ENCODE data around the gene PARD3. TPM values are rescaled to one million over a fixed set of nuclear protein-coding genes. Genes with fewer than 3 reads are reported as not detected.

PARD3 gene
- total RNA-seq, 1 donor, result 4.8 TPM

- no peaks in the 10 kb centered on the region for H3K27me3 ChIP-seq (ENCODE audit: insufficient read depth, low read length)
- H3K4me3 ChIP-seq (ENCODE audit: low read length), result no peak overlapping the region
- no peaks in the 10 kb centered on the region for H3K9me3 ChIP-seq (ENCODE audit: low read depth, low read length)
- H3K4me1 ChIP-seq (ENCODE audit: insufficient read depth, low read length), result no peaks in the 10 kb centered on the region
These were observed 515.9 kb downstream of the PARD3 start for GRCh38 chr10:34299105-34299611.

GRCh38 chr10:34298346-34298818, 516.7 kb downstream of the PARD3 start:
- H3K4me3 ChIP-seq (ENCODE audit: low read length), result no peak overlapping the region
- H3K9me3 ChIP-seq (ENCODE audit: low read depth, low read length), result no peaks in the 10 kb centered on the region
- no peaks in the 10 kb centered on the region for H3K4me1 ChIP-seq (ENCODE audit: insufficient read depth, low read length)
- H3K27me3 ChIP-seq (ENCODE audit: insufficient read depth, low read length), result no peaks in the 10 kb centered on the region

- Histone ChIP-seq H3K4me3 (ENCODE audit: low read length) (no peak overlapping the region), H3K27me3 (ENCODE audit: insufficient read depth, low read length) (no peaks in the 10 kb centered on the region), H3K9me3 (ENCODE audit: low read depth, low read length) (no peaks in the 10 kb centered on the region), H3K4me1 (ENCODE audit: insufficient read depth, low read length) (no peaks in the 10 kb centered on the region)
These were observed 517.4 kb downstream of the PARD3 start for GRCh38 chr10:34297541-34298345.

GRCh38 chr10:34295142-34295548, 520.0 kb downstream of the PARD3 start:
- Histone ChIP-seq H3K4me3 (ENCODE audit: low read length) (no peak overlapping the region), H3K9me3 (ENCODE audit: low read depth, low read length) (no peaks in the 10 kb centered on the region), H3K4me1 (ENCODE audit: insufficient read depth, low read length) (no peaks in the 10 kb centered on the region), H3K27me3 (ENCODE audit: insufficient read depth, low read length) (no peaks in the 10 kb centered on the region)

- H3K4me1 ChIP-seq (ENCODE audit: insufficient read depth, low read length), result no peaks in the 10 kb centered on the region
- H3K4me3 ChIP-seq (ENCODE audit: low read length), result no peak overlapping the region
- H3K9me3 ChIP-seq (ENCODE audit: low read depth, low read length), result no peaks in the 10 kb centered on the region
- H3K27me3 ChIP-seq (ENCODE audit: insufficient read depth, low read length), result no peaks in the 10 kb centered on the region
These were observed 521.0 kb downstream of the PARD3 start for GRCh38 chr10:34294137-34294536.

- no peak overlapping the region for H3K4me3 ChIP-seq (ENCODE audit: low read length)
- no peaks in the 10 kb centered on the region for H3K4me1 ChIP-seq (ENCODE audit: insufficient read depth, low read length)
- no peaks in the 10 kb centered on the region for H3K27me3 ChIP-seq (ENCODE audit: insufficient read depth, low read length)
- H3K9me3 ChIP-seq (ENCODE audit: low read depth, low read length), result no peaks in the 10 kb centered on the region
These were observed 522.4 kb downstream of the PARD3 start for GRCh38 chr10:34292675-34293074.

- H3K9me3 ChIP-seq (ENCODE audit: low read depth, low read length), result no peaks in the 10 kb centered on the region
- no peaks in the 10 kb centered on the region for H3K27me3 ChIP-seq (ENCODE audit: insufficient read depth, low read length)
- no peak overlapping the region for H3K4me3 ChIP-seq (ENCODE audit: low read length)
- no peaks in the 10 kb centered on the region for H3K4me1 ChIP-seq (ENCODE audit: insufficient read depth, low read length)
These were observed 522.9 kb downstream of the PARD3 start for GRCh38 chr10:34292194-34292565.

- no peaks in the 10 kb centered on the region for H3K4me1 ChIP-seq (ENCODE audit: insufficient read depth, low read length)
- no peaks in the 10 kb centered on the region for H3K9me3 ChIP-seq (ENCODE audit: low read depth, low read length)
- no peak overlapping the region for H3K4me3 ChIP-seq (ENCODE audit: low read length)
- no peaks in the 10 kb centered on the region for H3K27me3 ChIP-seq (ENCODE audit: insufficient read depth, low read length)
These were observed 523.5 kb downstream of the PARD3 start for GRCh38 chr10:34291466-34292193.

GRCh38 chr10:34290412-34291081, 524.5 kb downstream of the PARD3 start:
- H3K27me3 ChIP-seq (ENCODE audit: insufficient read depth, low read length), result no peaks in the 10 kb centered on the region
- H3K9me3 ChIP-seq (ENCODE audit: low read depth, low read length), result no peaks in the 10 kb centered on the region
- H3K4me1 ChIP-seq (ENCODE audit: insufficient read depth, low read length), result no peaks in the 10 kb centered on the region
- H3K4me3 ChIP-seq (ENCODE audit: low read length), result no peak overlapping the region

- no peaks in the 10 kb centered on the region for H3K4me1 ChIP-seq (ENCODE audit: insufficient read depth, low read length)
- H3K4me3 ChIP-seq (ENCODE audit: low read length), result no peak overlapping the region
- H3K27me3 ChIP-seq (ENCODE audit: insufficient read depth, low read length), result no peaks in the 10 kb centered on the region
- H3K9me3 ChIP-seq (ENCODE audit: low read depth, low read length), result no peaks in the 10 kb centered on the region
These were observed 526.5 kb downstream of the PARD3 start for GRCh38 chr10:34288634-34289033.

- Histone ChIP-seq H3K4me1 (ENCODE audit: insufficient read depth, low read length) (no peaks in the 10 kb centered on the region), H3K9me3 (ENCODE audit: low read depth, low read length) (no peaks in the 10 kb centered on the region), H3K4me3 (ENCODE audit: low read length) (no peak overlapping the region), H3K27me3 (ENCODE audit: insufficient read depth, low read length) (no peaks in the 10 kb centered on the region)
These were observed 528.9 kb downstream of the PARD3 start for GRCh38 chr10:34286136-34286739.

GRCh38 chr10:34281661-34282582, 533.2 kb downstream of the PARD3 start:
- Histone ChIP-seq H3K27me3 (ENCODE audit: insufficient read depth, low read length) (no peaks in the 10 kb centered on the region), H3K4me3 (ENCODE audit: low read length) (no peak overlapping the region), H3K9me3 (ENCODE audit: low read depth, low read length) (no peaks in the 10 kb centered on the region), H3K4me1 (ENCODE audit: insufficient read depth, low read length) (no peaks in the 10 kb centered on the region)

- no peak overlapping the region for H3K4me3 ChIP-seq (ENCODE audit: low read length)
- no peaks in the 10 kb centered on the region for H3K9me3 ChIP-seq (ENCODE audit: low read depth, low read length)
- no peaks in the 10 kb centered on the region for H3K4me1 ChIP-seq (ENCODE audit: insufficient read depth, low read length)
- no peaks in the 10 kb centered on the region for H3K27me3 ChIP-seq (ENCODE audit: insufficient read depth, low read length)
These were observed 534.3 kb downstream of the PARD3 start for GRCh38 chr10:34280599-34281374.

Measured in mononuclear cell (primary cell).